Measurements from ENCODE around the gene SNRPD2.
A peak's percentile ranks its signal among the peaks of the same experiment; 100 is the strongest.

SNRPD2 gene

DNA sequence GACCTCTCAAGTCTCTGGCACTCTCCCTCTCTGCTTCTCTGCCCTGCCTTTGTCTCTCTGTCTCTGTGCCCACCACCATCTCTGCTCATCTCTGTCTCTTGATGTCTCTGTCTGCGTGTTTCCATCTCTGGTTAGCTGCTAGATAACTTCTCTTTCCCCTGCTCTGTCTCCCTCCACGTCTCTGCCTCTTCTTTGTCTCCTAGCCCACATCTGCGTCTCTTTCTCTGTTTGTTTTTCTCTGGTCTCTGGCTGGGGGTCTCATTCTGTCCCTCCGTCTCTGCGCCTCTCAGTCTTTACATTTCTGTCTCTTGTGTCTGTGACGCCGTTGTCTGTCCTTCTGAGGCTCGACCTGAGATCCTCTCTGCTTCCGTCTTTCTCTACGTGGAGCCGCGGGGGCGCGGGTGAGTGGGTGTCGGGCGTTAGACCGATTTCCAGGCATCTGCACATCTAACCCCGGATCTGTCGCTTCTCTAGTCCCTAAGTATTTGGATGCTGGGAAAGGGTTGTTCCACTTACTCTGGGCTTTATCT lies 23.3 kb downstream of the SNRPD2 start:
- H3K9ac ChIP-seq (ENCODE audit: low read length), result no peak overlapping the region
- H3K27ac ChIP-seq (ENCODE audit: low read length), result no peak overlapping the region
- peaks cover 53% of the 10 kb centered on the region for H3K27me3 ChIP-seq (ENCODE audit: control insufficient read depth, insufficient read depth, low read length)

GRCh38 chr19:45667620-45668341 lies 24.0 kb downstream of the SNRPD2 start, which contains the start of gene GIPR:
GIPR (plus strand) TSS chr19:45668221; CDS start chr19:45669521, 1,300 bp downstream.
- H3K36me3 ChIP-seq (ENCODE audit: control insufficient read depth, low read depth, low read length), result no peaks in the 10 kb centered on the region
- H3K27me3 ChIP-seq (ENCODE audit: control insufficient read depth, insufficient read depth, low read length), result peaks cover 53% of the 10 kb centered on the region
- H3K27ac ChIP-seq (ENCODE audit: low read length), result no peak within 1 kb of the TSS
- H3K9ac ChIP-seq (ENCODE audit: low read length), result no peak within 1 kb of the TSS
- peaks cover 7% of the 10 kb centered on the region for H3K4me1 ChIP-seq (ENCODE audit: control insufficient read depth, low read depth, low read length)
- peak within 1 kb of the TSS; percentile 42 for H3K4me3 ChIP-seq (ENCODE audit: low read length)
- no peaks in the 10 kb centered on the region for H3K9me3 ChIP-seq (ENCODE audit: control insufficient read depth, low read depth, low read length)

More for the DNA sequence above, 23.3 kb downstream of the SNRPD2 start:
- Histone ChIP-seq H3K4me3 (ENCODE audit: low read length) (peak overlapping the region; percentile 42), H3K4me1 (ENCODE audit: control insufficient read depth, low read depth, low read length) (peaks cover 7% of the 10 kb centered on the region), H3K36me3 (ENCODE audit: control insufficient read depth, low read depth, low read length) (no peaks in the 10 kb centered on the region), H3K9me3 (ENCODE audit: control insufficient read depth, low read depth, low read length) (no peaks in the 10 kb centered on the region)

- Histone ChIP-seq H3K4me1 (ENCODE audit: control insufficient read depth, low read depth, low read length) (peaks cover 7% of the 10 kb centered on the region), H3K27me3 (ENCODE audit: control insufficient read depth, insufficient read depth, low read length) (peaks cover 25% of the 10 kb centered on the region), H3K36me3 (ENCODE audit: control insufficient read depth, low read depth, low read length) (no peaks in the 10 kb centered on the region), H3K4me3 (ENCODE audit: low read length) (no peak overlapping the region), H3K9ac (ENCODE audit: low read length) (no peak overlapping the region), H3K27ac (ENCODE audit: low read length) (no peak overlapping the region), H3K9me3 (ENCODE audit: control insufficient read depth, low read depth, low read length) (no peaks in the 10 kb centered on the region)
Observed at GRCh38 chr19:45664575-45664974, 27.2 kb downstream of the SNRPD2 start.

GRCh38 chr19:45663800-45664199 lies 28.0 kb downstream of the SNRPD2 start:
- H3K27ac ChIP-seq (ENCODE audit: low read length), result no peak overlapping the region
- H3K9ac ChIP-seq (ENCODE audit: low read length), result no peak overlapping the region
- H3K36me3 ChIP-seq (ENCODE audit: control insufficient read depth, low read depth, low read length), result no peaks in the 10 kb centered on the region
- peaks cover 17% of the 10 kb centered on the region for H3K27me3 ChIP-seq (ENCODE audit: control insufficient read depth, insufficient read depth, low read length)
- no peaks in the 10 kb centered on the region for H3K9me3 ChIP-seq (ENCODE audit: control insufficient read depth, low read depth, low read length)
- peaks cover 4% of the 10 kb centered on the region for H3K4me1 ChIP-seq (ENCODE audit: control insufficient read depth, low read depth, low read length)
- no peak overlapping the region for H3K4me3 ChIP-seq (ENCODE audit: low read length)

DNA sequence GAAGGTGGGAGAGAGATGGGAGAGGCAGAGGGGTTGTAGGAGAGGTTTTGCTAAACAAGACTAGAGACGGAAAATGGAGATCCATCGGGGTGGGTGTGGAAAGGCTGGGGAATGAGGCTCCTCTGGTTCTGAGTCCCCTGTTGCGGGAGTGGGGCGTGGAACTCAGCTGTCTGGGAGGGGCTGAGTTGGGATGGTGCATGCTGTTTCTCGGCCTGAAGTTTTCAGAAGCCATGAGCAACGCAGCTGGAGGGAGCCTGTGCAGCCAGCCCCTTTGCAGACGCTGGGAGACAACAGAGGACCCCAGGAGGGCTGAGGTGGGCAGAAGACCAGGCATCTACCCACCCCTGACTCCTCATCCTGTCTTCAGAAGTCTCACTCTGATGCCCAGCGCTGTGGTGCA lies 31.1 kb downstream of the SNRPD2 start:
- Histone ChIP-seq H3K4me3 (ENCODE audit: low read length) (no peak overlapping the region), H3K9me3 (ENCODE audit: control insufficient read depth, low read depth, low read length) (no peaks in the 10 kb centered on the region), H3K36me3 (ENCODE audit: control insufficient read depth, low read depth, low read length) (no peaks in the 10 kb centered on the region), H3K27me3 (ENCODE audit: control insufficient read depth, insufficient read depth, low read length) (no peaks in the 10 kb centered on the region), H3K9ac (ENCODE audit: low read length) (no peak overlapping the region), H3K27ac (ENCODE audit: low read length) (no peak overlapping the region), H3K4me1 (ENCODE audit: control insufficient read depth, low read depth, low read length) (no peaks in the 10 kb centered on the region)

DNA sequence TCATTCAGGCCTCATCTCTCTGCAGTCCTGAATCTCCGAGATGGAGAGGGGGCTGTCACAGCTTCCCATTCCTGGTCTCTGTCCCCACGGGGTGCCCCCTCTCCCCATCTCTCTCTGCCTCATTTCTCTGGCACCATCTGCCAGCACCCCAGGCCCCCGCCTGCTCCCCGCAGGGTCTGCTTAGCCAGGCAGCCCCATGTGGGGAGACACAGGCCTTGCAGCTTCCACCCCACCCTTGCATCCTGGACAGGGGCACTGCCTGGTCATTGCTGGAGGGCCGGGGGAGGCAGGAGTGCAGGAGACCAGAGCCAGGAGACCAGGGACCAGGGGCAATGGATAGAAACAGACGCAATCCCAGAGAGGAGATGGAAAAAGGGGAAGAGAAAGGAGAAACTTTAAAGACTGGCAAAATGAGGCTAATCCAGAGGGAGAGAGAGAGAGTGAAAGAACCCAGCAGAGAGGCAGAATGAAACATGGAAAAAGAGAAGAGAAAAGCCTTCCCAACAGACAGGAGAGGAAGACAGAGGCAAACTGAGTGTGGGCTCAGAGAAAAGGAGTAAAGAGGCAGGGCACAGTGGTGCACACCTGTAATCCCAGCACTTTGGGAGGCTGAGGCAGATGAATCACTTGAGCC lies 32.5 kb downstream of the SNRPD2 start:
- no peak overlapping the region for H3K27ac ChIP-seq (ENCODE audit: low read length)
- no peaks in the 10 kb centered on the region for H3K9me3 ChIP-seq (ENCODE audit: control insufficient read depth, low read depth, low read length)
- no peak overlapping the region for H3K4me3 ChIP-seq (ENCODE audit: low read length)

DNA sequence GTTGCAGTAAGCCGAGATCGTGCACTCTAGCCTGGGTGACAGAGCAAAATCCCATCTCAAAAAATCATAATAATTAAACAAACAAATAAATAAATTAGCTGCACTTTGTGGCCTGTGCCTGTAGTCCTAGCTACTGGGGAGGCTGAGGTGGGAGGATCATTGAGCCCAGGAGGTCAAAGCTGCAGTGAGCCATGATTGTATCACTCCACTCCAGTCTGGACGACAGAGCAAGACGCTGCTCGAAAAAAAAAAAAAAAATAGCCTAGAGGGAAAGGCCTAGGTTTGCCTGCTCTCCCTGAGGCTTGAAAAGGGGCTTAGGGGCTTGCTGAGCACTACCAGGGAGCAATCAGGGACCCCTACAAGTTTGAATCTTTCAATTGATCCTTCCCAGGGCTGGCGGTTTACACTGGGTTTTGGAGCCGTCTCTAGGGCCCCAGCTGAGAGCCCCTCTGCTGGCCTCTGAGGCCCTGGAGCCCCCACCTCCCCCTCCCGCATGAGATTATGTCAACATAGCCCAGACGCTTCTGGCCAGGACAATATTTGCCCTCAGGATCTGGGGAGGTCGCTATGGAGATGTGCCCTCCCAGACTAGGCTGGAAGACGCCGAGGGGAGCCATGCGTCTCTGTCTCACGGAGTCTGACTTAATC lies 34.1 kb downstream of the SNRPD2 start:
- no peaks in the 10 kb centered on the region for H3K27me3 ChIP-seq (ENCODE audit: control insufficient read depth, insufficient read depth, low read length)
- H3K9me3 ChIP-seq (ENCODE audit: control insufficient read depth, low read depth, low read length), result no peaks in the 10 kb centered on the region
- no peak overlapping the region for H3K27ac ChIP-seq (ENCODE audit: low read length)
- no peak overlapping the region for H3K9ac ChIP-seq (ENCODE audit: low read length)
- H3K4me3 ChIP-seq (ENCODE audit: low read length), result no peak overlapping the region
- H3K4me1 ChIP-seq (ENCODE audit: control insufficient read depth, low read depth, low read length), result no peaks in the 10 kb centered on the region
- H3K36me3 ChIP-seq (ENCODE audit: control insufficient read depth, low read depth, low read length), result no peaks in the 10 kb centered on the region

More for the DNA sequence above, 32.5 kb downstream of the SNRPD2 start:
- no peaks in the 10 kb centered on the region for H3K36me3 ChIP-seq (ENCODE audit: control insufficient read depth, low read depth, low read length)
- no peaks in the 10 kb centered on the region for H3K4me1 ChIP-seq (ENCODE audit: control insufficient read depth, low read depth, low read length)
- H3K27me3 ChIP-seq (ENCODE audit: control insufficient read depth, insufficient read depth, low read length), result no peaks in the 10 kb centered on the region
- H3K9ac ChIP-seq (ENCODE audit: low read length), result no peak overlapping the region

DNA sequence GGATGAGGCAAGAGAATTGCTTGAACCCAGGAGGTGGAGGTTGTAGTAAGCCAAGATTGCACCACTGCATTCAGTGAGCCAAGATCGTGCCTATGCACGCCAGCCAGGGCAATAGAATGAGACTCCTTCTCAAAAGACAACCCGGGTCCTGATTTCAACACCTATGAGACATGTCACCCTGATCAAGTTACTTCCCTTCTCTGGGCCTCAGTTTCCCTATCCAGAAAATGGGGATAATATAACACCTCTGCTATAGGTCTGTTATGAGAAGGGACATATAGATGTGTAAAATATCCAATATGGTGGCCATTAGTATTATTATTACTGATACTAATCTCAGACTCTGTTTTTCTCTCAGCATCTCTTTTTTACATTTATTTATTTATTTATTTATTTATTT lies 36.7 kb downstream of the SNRPD2 start:
- H3K27ac ChIP-seq (ENCODE audit: low read length), result no peak overlapping the region
- H3K9ac ChIP-seq (ENCODE audit: low read length), result no peak overlapping the region
- H3K36me3 ChIP-seq (ENCODE audit: control insufficient read depth, low read depth, low read length), result no peaks in the 10 kb centered on the region
- H3K27me3 ChIP-seq (ENCODE audit: control insufficient read depth, insufficient read depth, low read length), result no peaks in the 10 kb centered on the region
- H3K9me3 ChIP-seq (ENCODE audit: control insufficient read depth, low read depth, low read length), result no peaks in the 10 kb centered on the region
- no peaks in the 10 kb centered on the region for H3K4me1 ChIP-seq (ENCODE audit: control insufficient read depth, low read depth, low read length)
- H3K4me3 ChIP-seq (ENCODE audit: low read length), result no peak overlapping the region

- no peak overlapping the region for H3K9ac ChIP-seq (ENCODE audit: low read length)
- H3K36me3 ChIP-seq (ENCODE audit: control insufficient read depth, low read depth, low read length), result no peaks in the 10 kb centered on the region
- no peak overlapping the region for H3K27ac ChIP-seq (ENCODE audit: low read length)
- no peaks in the 10 kb centered on the region for H3K9me3 ChIP-seq (ENCODE audit: control insufficient read depth, low read depth, low read length)
- H3K4me1 ChIP-seq (ENCODE audit: control insufficient read depth, low read depth, low read length), result no peaks in the 10 kb centered on the region
- no peak overlapping the region for H3K4me3 ChIP-seq (ENCODE audit: low read length)
- H3K27me3 ChIP-seq (ENCODE audit: control insufficient read depth, insufficient read depth, low read length), result no peaks in the 10 kb centered on the region
Observed at GRCh38 chr19:45653634-45654033, 38.1 kb downstream of the SNRPD2 start.

DNA sequence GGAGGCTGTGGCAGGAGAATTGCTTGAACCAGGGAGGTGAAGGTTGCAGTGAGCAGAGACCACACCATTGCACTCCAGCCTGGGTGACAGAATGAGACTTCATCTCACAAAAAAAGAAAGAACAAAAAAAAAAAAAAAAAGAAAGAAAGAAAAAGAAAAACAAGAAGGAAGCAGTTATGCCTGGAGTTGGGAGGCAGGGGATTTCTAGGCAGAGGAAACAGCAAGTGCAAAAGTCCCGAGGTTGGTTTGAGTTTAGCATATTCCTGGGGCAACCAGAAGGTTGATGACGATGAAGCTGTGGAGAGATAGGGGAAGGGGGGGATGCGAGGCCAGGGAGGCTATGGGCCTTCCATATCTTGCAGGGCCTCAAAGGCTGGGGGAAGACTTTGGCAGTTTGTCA lies 41.0 kb downstream of the SNRPD2 start:
- no peaks in the 10 kb centered on the region for H3K9me3 ChIP-seq (ENCODE audit: control insufficient read depth, low read depth, low read length)
- H3K36me3 ChIP-seq (ENCODE audit: control insufficient read depth, low read depth, low read length), result no peaks in the 10 kb centered on the region
- no peak overlapping the region for H3K9ac ChIP-seq (ENCODE audit: low read length)
- no peaks in the 10 kb centered on the region for H3K4me1 ChIP-seq (ENCODE audit: control insufficient read depth, low read depth, low read length)
- H3K4me3 ChIP-seq (ENCODE audit: low read length), result no peak overlapping the region
- H3K27ac ChIP-seq (ENCODE audit: low read length), result no peak overlapping the region
- H3K27me3 ChIP-seq (ENCODE audit: control insufficient read depth, insufficient read depth, low read length), result no peaks in the 10 kb centered on the region

DNA sequence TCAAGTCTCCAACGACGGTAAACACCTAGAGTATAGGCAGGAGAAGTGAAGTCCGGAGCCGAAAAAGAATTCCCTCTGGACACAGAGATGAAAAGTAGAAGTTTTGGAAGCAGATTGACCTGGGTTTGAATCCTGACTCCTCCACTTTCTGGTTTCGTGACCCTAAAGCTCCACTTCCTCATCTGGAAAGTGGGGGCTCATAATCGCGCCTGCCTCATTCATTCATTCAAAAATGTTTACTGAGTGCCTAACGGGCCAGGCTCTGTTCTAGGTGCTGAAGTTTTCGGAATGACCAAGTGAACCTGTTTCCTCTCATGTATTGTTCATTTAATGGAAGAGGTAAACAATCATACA lies 45.4 kb downstream of the SNRPD2 start:
- Histone ChIP-seq H3K4me3 (ENCODE audit: low read length) (peak overlapping the region; percentile 63), H3K27me3 (ENCODE audit: control insufficient read depth, insufficient read depth, low read length) (peaks cover 23% of the 10 kb centered on the region), H3K27ac (ENCODE audit: low read length) (no peak overlapping the region), H3K9ac (ENCODE audit: low read length) (no peak overlapping the region), H3K4me1 (ENCODE audit: control insufficient read depth, low read depth, low read length) (peaks cover 10% of the 10 kb centered on the region), H3K36me3 (ENCODE audit: control insufficient read depth, low read depth, low read length) (no peaks in the 10 kb centered on the region), H3K9me3 (ENCODE audit: control insufficient read depth, low read depth, low read length) (no peaks in the 10 kb centered on the region)
